DMS153 (cell line): Measurements from ENCODE around the gene GTF3C1.
"Not testable (repeated sequence)": the region's sequence is repeated elsewhere in the genome, so short reads cannot be mapped to it uniquely, and the experiment has no call there.

Experiments used
- DNase-seq: peaks from one replicate; lab custom pipeline; 2025; lab: John Stamatoyannopoulos, UW

The GTF3C1 gene, protein sequence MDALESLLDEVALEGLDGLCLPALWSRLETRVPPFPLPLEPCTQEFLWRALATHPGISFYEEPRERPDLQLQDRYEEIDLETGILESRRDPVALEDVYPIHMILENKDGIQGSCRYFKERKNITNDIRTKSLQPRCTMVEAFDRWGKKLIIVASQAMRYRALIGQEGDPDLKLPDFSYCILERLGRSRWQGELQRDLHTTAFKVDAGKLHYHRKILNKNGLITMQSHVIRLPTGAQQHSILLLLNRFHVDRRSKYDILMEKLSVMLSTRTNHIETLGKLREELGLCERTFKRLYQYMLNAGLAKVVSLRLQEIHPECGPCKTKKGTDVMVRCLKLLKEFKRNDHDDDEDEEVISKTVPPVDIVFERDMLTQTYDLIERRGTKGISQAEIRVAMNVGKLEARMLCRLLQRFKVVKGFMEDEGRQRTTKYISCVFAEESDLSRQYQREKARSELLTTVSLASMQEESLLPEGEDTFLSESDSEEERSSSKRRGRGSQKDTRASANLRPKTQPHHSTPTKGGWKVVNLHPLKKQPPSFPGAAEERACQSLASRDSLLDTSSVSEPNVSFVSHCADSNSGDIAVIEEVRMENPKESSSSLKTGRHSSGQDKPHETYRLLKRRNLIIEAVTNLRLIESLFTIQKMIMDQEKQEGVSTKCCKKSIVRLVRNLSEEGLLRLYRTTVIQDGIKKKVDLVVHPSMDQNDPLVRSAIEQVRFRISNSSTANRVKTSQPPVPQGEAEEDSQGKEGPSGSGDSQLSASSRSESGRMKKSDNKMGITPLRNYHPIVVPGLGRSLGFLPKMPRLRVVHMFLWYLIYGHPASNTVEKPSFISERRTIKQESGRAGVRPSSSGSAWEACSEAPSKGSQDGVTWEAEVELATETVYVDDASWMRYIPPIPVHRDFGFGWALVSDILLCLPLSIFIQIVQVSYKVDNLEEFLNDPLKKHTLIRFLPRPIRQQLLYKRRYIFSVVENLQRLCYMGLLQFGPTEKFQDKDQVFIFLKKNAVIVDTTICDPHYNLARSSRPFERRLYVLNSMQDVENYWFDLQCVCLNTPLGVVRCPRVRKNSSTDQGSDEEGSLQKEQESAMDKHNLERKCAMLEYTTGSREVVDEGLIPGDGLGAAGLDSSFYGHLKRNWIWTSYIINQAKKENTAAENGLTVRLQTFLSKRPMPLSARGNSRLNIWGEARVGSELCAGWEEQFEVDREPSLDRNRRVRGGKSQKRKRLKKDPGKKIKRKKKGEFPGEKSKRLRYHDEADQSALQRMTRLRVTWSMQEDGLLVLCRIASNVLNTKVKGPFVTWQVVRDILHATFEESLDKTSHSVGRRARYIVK (N-terminal part only)

DNA sequence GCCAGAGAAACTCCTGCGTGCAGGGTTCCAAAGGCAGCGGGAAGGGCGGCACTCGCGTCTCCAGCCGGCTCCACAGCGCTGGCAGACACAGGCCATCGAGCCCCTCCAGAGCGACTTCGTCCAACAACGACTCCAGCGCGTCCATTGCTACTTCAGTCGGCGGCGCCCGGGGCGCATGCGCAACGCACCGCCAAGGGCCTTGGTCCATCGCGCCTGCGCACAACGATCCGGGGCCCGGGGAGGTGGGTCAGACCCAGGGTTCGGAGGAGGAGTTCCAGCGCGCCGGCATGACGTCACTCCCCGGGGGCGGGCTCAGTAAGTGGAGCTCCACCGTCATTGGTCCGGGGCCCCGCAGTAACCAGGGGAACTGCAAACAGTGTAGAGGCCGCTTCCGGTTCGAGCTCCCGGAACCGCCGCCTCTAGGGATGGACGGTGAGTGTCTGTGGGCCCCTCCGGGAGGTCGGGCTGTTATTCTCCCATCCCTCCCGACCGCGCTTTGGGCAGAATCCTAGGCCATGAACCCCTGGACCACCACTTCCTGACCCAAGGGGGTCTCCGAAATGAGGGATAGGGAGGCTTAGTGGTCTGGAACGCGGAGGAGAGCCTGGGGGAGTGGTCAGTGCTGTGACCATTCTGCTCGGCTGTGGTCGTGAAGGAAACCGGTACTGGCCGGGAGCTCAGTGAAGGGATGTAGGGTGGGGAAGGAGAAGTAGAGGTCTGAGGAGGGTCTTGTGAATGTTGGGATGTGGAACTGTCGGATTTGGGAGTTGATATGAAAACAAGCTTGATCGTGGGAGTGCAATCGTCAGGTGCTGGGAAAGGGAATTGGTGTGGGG, at the start of gene GTF3C1, which contains the start of gene KATNIP:
GTF3C1 (minus strand) TSS at position 168 of the 836 bp plus-strand sequence; CDS start at position 145, 23 bp downstream.
KATNIP (plus strand) TSS at position 399 of the 836 bp plus-strand sequence; CDS start at position 426, 27 bp downstream.
- DNase-seq = peak; percentile 96

DNA sequence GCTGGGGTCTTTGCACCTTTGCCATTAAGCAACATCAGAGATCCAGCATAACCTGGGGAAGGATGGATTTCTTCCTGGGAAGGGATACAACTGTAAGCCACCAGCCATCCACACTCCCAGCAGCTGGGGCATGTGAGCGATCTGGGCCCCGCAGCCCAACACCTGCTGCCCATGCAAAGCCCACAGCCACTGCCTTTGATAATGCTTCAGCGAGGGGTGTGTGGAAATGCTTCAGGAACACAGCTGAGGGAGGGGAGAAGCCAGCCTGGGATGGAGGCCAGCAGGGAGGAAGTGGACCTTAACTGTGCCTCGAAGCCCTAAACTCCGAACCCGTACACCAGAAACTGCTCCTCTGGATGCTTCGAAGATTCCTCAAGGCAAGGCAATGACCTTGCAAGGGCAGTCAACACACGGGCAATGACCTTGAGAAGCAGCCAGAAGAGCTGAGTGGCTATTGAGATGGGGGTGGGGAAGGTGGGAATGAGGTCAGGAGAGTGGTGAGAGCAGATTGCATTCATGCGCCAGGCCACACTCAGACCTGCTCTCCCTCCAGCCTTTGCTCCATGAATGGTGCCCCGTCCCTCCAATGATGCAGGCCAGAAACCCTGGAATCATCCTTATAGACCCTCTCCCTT, 49.3 kb upstream of the GTF3C1 start:
- no peak for DNase-seq

DNA sequence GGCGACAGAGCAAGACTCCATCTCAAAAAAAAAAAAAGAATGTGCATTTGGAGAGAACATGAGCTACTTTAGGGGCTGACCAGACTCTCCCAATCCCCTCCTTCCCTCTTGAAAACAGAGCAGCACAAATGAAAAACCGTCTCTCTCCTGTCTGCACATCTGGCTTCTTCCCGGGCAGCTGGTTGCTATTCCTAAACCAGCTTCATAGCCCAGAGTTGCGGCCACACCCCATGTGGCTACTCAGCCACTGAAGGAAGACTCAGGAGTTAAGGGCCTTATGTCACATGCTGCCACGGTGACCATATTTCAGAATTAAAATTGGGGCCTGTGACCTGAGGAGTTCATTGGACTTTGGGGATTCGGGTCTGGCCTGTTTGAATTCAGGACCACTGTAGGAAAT, 48.5 kb upstream of the GTF3C1 start:
- DNase-seq = no peak

DNA sequence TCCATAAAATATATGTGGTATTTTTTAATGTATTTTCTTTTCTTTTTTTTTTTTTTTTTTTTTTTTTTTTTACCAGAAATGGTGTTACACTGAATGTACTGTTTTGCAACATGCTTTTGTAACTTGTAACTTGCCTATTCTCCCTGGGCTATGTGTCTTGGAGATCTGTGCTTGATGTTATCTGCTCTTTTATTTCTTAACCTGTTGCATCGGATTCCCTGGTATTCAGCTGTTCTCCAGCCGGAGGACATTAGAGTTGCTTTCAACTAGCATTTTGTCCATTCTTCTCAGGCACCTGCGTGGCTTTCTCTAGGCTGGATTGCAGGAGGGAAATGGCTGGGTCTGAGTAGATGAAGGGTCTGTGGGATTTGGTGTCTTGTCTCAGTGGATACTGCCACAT, 47.6 kb upstream of the GTF3C1 start:
- no peak for DNase-seq

DNA sequence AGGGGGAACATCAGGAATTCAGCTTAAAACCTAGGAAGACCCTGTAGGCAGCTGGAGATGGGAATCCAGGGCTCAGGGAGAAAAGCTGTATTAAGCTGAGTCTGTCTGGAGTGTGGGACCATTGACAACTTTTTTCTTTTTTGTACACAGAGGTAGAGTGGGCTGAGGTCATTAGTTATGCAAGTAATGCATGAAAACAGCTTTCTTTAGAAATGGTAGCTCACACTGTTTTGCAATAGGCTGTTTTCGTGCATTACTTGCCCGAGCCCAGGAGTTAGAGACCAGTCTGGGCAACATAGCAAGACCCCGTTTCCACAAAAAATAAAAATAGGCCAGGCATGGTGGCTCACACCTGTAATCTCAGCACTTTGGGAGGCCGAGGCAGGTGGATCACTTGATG, 46.7 kb upstream of the GTF3C1 start:
- DNase-seq = no peak

DNA sequence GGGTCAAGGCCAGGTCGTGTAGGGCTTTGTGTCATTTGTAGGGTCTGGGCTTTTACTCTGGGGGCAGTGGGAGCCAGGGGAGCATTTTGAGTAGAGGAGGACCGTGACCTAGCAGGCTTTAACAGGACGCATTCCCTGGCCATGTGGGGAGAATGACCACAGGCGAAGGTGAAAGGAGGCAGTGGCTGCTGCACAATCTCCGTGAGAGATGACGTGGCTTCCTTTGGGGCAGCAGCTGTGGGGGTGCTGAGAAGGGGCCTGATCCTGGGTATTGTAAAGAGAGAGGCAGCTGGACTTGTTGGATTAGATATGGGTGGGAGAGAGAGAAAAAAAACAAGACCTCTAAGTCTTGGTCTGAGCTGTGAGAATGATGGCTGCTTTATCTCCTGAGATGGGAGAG, 46.3 kb upstream of the GTF3C1 start:
- no peak for DNase-seq

DNA sequence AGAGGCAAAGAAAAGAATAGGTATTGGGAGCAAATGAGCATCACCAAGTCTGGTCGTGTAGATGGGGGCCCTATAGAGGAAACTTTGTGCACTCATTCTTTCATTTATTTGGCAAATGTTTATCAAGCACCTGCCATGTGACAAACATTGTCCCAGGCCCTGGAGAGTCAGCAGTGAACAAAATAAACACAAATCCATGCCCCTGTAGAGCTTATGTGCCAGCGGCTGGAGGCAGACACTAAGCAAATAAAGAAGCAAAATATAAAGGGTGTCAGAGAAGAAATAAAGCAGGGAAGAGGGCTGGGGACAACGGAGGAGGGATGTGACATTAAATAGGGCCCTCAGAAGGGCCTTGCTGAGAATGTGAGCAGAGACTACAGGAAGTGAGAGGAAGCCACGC, 45.8 kb upstream of the GTF3C1 start:
- DNase-seq = no peak

DNA sequence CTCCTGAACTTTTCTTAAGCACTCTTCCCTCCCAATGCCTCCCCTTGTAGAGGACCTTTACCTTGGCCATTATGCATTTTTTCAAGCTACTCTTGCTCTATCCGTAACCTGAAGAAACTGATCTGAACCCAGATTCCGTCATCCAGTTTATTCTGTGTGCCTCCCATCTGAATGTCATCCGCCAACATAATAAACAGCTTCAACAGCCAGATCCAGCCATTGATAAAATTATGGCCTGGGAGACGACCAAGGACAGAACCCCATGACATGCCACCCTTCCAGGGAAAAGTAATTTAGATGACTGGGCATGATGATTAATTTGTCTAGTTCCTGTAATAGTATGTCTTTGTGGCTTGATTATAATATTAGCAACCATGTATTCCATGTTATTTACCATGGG, 42.1 kb upstream of the GTF3C1 start:
- DNase-seq = no peak

DNA sequence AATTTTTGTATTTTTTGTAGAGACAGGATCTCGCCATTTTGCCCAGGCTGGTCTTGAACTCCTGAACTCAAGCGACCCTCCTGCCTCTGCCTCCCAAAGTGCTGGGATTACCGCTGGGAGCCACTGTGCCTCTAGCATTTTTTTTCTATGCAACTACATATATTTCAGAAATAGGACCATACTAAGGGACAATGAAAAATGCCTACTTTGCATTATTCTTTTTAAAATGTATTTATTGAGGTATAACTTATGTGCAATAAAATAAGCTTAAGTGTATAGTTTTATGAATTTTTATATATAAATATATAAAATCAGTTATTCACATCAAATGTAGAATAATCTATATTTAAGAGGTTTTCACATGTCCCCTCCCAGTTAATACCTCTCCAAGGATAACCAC, 38.3 kb upstream of the GTF3C1 start:
- DNase-seq = no peak

DNA sequence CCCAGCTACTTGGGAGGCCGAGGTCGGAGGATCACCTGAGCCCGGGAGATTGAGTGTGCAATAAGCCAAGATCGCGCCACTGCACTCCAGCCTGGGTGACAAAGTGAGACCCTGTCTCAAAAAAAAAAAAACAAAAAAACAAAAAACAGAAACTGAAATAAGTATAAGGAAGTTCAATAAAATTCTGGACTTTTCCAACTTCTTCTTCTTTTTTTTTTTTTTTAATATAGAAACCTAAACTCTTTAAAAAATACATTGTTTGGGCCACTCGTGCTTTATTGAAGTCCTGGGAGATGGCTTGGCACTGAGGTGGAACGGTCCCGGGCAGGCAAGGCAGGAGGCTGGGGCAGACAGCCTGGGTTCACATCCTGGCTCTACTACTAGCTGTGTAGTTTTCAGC, 37.0 kb upstream of the GTF3C1 start:
- DNase-seq = no peak

DNA sequence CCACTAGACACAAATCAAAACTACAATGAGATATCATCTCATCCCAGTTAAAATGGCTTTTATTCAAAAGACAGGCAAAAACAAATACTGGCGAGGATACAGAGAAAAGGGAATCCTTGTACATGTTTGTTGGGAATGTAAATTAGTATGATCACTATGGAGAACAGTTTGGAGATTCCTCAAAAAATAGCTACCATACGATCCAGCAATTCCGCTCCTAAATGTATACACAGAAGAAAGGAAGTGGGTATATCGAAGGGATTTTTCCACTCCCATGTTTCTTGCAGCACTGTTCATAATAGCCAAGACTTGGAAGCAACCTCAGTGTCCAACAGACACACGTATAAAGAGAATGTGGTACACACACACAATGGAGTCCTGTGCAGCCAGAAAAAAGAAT, 35.5 kb upstream of the GTF3C1 start:
- no peak for DNase-seq

DNA sequence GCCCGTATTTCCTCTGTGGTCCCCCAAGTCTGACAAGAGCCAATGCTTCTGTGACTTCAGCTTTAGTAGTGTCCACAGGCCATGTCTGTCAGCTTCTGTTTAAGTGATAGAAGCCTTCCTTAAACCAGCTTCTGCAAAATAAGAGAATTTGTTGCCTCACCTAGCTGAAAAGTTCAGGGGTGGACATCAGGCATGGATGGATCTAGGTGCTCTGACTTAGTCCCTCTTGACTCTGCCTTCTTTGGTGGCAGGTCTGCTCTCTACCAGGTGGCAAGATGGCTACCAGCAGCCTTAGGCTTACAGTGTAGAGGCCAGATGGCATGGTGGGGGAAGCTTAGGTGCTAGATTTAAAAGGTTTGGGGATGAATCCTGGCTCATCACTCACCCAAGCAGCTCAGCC, 33.9 kb upstream of the GTF3C1 start:
- no peak for DNase-seq

DNA sequence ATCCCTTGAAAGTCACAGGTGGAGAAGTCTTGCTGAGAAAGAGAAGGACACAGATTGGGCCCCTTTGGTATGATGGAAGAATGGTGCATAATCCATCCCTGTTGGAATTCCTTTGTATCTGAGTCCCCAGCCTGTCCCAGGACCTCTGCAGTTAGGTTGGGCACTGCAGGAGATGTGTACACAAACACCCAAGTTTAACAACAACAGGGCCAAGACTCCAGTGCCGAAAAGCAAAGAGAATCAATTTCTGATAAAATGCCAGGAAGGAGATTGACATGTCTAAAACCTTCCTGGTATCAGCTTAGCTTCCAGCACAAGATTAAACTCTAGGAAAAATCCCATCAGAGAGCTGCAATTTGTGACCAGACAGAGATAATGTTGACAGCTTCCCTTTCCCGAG, 33.2 kb upstream of the GTF3C1 start:
- DNase-seq = no peak

DNA sequence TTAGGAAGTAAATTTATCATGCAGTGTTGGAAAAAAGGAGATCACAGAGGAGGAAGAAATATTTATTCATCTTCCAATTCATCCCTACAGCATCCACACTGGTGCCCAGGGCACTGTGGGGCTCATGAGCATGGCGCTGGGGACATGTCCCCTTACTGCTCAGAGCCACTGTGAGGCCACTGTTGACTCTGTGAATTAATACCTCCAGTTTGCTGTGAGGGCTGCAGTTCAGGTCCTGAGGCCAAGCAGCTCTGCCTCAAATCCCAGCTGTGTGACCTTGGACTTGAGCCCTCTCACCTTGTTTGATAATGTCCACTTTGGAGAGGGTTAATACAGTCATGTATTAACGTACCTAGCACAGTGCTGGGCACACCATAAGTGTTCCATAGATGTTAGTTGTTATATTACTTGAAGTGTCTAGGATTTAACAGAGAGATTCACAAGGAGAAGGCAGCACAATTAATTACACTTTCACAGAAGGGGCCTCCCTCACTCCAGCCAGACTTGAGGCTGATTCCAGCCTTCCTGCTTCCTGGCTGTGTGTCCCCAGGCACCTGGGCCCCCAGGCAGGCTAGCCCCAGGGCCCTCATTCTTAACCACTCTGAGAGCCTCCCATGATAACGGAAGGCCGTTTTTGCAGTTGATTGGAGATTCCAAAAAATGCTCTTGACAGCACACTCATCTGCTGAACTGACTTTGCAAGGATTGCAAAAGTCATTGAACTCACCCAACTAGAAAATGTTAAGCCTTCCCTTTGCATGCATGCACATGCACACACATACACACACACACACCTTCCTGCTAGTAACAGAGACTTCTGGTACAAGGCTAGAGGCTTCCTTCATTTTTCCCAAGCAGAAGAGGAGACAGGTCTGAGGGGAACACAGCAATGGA, 29.6 kb upstream of the GTF3C1 start:
- DNase-seq = no peak

DNA sequence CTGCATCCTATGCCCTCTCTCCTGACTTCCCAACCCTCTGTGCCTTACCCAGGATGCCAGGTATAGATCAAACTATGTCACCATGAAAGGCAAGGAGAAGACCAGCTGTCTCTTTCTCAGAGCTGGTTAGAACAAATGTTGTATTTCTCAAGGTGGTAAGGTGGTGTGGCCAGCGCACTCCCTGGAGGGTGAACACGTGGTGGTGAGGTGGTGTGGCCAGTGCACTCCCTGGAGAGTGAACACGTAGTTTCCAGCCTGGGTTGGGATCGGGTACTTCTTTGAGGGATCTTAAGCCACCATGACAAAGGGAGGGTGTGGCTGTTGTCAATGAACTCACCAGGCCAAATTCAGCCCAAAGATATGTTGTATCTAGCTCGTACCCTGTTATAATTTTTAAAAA, 27.0 kb upstream of the GTF3C1 start:
- no peak for DNase-seq

DNA sequence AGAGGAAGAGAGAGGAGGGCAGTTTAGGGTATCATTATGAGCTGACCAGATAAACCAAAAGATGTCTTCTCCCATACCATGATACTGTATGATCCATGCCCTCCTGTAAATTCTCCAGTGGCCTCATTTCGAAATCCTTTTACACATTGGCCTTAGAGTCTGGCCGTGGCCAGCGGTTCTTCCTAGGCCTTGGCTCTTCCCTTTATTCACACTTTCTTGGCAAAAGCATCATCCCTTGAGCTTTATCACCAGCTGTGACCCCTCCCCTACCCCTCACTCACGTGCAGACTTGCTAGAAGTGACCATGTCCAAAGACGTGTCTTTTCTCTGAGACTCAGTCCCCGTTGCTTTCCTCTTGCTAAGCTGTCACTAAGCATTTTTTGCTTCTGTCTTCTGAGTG, 23.0 kb upstream of the GTF3C1 start:
- no peak for DNase-seq

DNA sequence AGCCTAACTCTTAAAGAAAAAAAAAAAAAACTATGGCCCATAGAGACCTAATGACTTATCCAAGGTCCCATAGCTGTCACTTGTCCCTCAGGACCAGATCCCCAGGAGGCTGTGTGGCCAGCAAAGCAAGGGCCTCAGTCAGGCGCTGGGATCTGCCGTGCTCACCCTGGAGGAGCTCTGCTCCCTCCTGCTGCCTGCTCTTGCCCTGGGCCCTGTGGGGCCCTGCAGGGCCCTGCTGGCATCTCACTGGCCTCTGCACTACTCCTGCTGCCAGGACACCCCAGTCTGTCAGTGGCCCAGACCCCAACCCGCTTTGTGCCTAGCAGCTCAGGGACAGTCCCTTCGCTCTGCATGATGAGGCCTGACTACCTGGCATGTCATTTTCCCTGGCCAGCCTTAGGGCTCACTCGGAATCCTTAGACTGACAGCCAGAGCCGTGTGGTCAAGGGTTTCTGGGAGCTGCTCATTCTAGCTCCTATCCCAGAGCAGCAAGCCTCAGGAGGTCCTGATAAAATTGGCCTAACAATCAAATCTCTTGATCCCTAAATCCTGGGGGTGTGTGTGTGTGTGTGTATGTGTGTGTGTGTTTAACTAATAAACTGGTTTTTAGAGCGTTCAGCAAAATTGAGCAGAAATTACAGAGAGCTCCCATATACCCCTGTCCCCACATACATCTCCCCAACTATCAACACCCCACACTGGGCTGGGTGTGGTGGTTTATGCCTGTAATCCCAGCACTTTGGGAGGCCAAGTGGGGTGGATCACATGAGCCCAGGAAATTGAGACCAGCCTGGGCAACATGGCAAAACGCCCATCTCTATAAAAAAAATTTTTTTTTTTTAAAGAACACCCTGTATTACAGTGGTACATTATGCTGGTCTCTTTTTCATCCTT, 22.0 kb upstream of the GTF3C1 start:
- no peak for DNase-seq

DNA sequence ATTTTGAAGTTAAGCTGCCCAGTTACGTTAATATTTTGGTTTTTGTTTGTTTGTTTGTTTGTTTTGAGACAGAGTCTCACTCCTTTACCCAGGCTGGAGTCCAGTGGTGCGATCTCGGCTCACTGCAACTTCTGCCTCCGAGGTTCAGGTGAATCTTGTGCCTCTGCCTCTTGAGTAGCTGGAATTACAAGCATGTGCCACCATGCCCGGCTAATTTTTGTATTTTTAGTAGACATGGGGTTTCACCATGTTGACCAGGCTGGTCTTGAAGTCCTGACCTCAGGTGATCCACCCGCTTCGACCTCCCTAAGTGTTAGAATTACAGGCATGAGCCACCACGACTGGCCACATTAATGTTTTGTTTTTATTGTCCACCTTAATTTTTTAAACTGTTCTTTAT, 21.3 kb upstream of the GTF3C1 start:
- DNase-seq = not testable (repeated sequence)

DNA sequence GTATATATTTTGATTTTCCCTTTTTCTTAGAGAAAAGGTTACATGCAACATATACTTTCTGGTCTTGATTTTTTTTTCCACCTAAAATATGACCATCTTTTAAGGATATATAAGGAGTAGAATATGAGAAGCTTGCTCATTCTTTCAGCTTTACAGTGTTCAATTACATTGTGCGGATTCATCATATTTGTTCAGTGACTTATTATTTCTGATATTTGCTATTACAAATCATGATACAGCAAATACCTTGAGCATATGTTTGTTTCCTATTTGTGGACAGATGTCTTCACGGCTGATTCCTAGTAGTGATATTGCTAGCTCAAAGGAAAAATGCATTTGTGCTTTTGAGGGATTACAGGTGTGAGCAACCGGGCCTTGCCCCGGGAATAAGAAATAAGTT, 18.4 kb upstream of the GTF3C1 start:
- DNase-seq = no peak
